UCSD-AML1 (cell line): ENCODE measurements around the gene GFOD1.
"Not testable (repeated sequence)": the region's sequence is repeated elsewhere in the genome, so short reads cannot be mapped to it uniquely, and the experiment has no call there.

ENCODE experiments used
- DNase-seq: peaks from one replicate; lab custom pipeline; 2025; ENCODE audit not compliant: unreplicated experiment; lab: John Stamatoyannopoulos, UW

GFOD1 gene

GRCh38 chr6:13407709-13408695 is 79.4 kb downstream of the GFOD1 start:
- no peak for DNase-seq

- DNase-seq: no peak
Measured at GRCh38 chr6:13407368-13407708, 80.1 kb downstream of the GFOD1 start.

- no peak for DNase-seq
Measured at GRCh38 chr6:13406781-13407180, 80.6 kb downstream of the GFOD1 start.

GRCh38 chr6:13405961-13406477 is 81.4 kb downstream of the GFOD1 start:
- no peak for DNase-seq

- DNase-seq: no peak
Measured at GRCh38 chr6:13404892-13405254, 82.5 kb downstream of the GFOD1 start.

- peak; percentile 27 for DNase-seq
Measured at GRCh38 chr6:13404228-13404891, 83.0 kb downstream of the GFOD1 start.

GRCh38 chr6:13402711-13403110 is 84.7 kb downstream of the GFOD1 start:
- DNase-seq: no peak

- no peak for DNase-seq
Measured at GRCh38 chr6:13400772-13401171, 86.6 kb downstream of the GFOD1 start.

GRCh38 chr6:13398421-13398994 is 88.9 kb downstream of the GFOD1 start:
- no peak for DNase-seq

- no peak for DNase-seq
Measured at GRCh38 chr6:13398069-13398381, 89.4 kb downstream of the GFOD1 start.

- DNase-seq: peak; percentile 31
Measured at GRCh38 chr6:13397359-13398068, 89.9 kb downstream of the GFOD1 start.

- no peak for DNase-seq
Measured at GRCh38 chr6:13396241-13396792, 91.1 kb downstream of the GFOD1 start.

GRCh38 chr6:13395272-13396237 is 91.8 kb downstream of the GFOD1 start:
- DNase-seq: peak; percentile 83

- no peak for DNase-seq
Measured at GRCh38 chr6:13392462-13392861, 94.9 kb downstream of the GFOD1 start.

- DNase-seq: no peak
Measured at GRCh38 chr6:13391537-13391936, 95.9 kb downstream of the GFOD1 start.

GRCh38 chr6:13390658-13391057 is 96.7 kb downstream of the GFOD1 start:
- no peak for DNase-seq

- not testable (repeated sequence) for DNase-seq
Measured at GRCh38 chr6:13389237-13389636, 98.2 kb downstream of the GFOD1 start.

GRCh38 chr6:13388769-13389168 is 98.6 kb downstream of the GFOD1 start:
- not testable (repeated sequence) for DNase-seq

GRCh38 chr6:13384966-13385365 is 102.4 kb downstream of the GFOD1 start:
- no peak for DNase-seq

- no peak for DNase-seq
Measured at GRCh38 chr6:13384506-13384905, 102.9 kb downstream of the GFOD1 start.
